SK-N-SH (cell line): ENCODE measurements around the gene GPN2.

Source experiments
- CTCF ChIP-seq: fragments of 200-600 bp; sonication (generic); IDR thresholded peaks from 2 replicates; pipeline ENCODE4 v1.6.1; 2017; ENCODE audit warnings: antibody characterized with exemption, mild to moderate bottlenecking, moderate library complexity
- EZH2phosphoT487 ChIP-seq: fragments of 200-600 bp; sonication (generic); IDR thresholded peaks from 2 replicates; pipeline ENCODE4 v1.6.1; 2017; ENCODE audit warnings: low read depth, mixed run types, mild to moderate bottlenecking, antibody characterized with exemption, moderate library complexity, borderline replicate concordance
- FOSL2 ChIP-seq: IDR thresholded peaks from 2 replicates; pipeline ENCODE4 v1.4.0; 2012; ENCODE audit warnings: low read depth, mild to moderate bottlenecking, moderate library complexity, borderline replicate concordance
- GABPA ChIP-seq: IDR thresholded peaks from 2 replicates; pipeline ENCODE4 v1.4.0; 2012; ENCODE audit warnings: low read depth, mild to moderate bottlenecking
- IRF3 ChIP-seq: fragments of 150-350 bp; IDR thresholded peaks from 2 replicates; pipeline ENCODE4 v1.6.1; 2016; ENCODE audit warnings: mild to moderate bottlenecking, low read depth, low read length
- MEF2A ChIP-seq: IDR thresholded peaks from 2 replicates; pipeline ENCODE4 v1.4.0; 2012; ENCODE audit warnings: low read depth, borderline replicate concordance
- POLR2AphosphoS5 ChIP-seq: IDR thresholded peaks from 2 replicates; pipeline ENCODE4 v1.6.1; 2012; ENCODE audit warnings: low read depth, low read length
- RAD21 ChIP-seq: IDR thresholded peaks from 2 replicates; pipeline ENCODE4 v1.6.1; 2012; ENCODE audit warnings: mild to moderate bottlenecking, low read length
- REST ChIP-seq: IDR thresholded peaks from 2 replicates; pipeline ENCODE4 v1.6.1; 2012; ENCODE audit warnings: mild to moderate bottlenecking, low read depth, low read length, moderate library complexity
- SIN3A ChIP-seq: IDR thresholded peaks from 2 replicates; pipeline ENCODE4 v1.6.1; 2012; ENCODE audit warnings: low read depth, mild to moderate bottlenecking, low read length, moderate library complexity, borderline replicate concordance
- USF1 ChIP-seq: IDR thresholded peaks from 2 replicates; pipeline ENCODE4 v1.4.0; 2012; ENCODE audit warnings: low read depth, borderline replicate concordance
- YY1 ChIP-seq: IDR thresholded peaks from 2 replicates; pipeline ENCODE4 v1.4.0; 2012; ENCODE audit warnings: low read depth, mild to moderate bottlenecking

- TF ChIP-seq POLR2AphosphoS5 (no peak), CTCF (no peak), GABPA (no peak), MEF2A (no peak), IRF3 (no peak), REST (no peak), EZH2phosphoT487 (no peak), USF1 (no peak), SIN3A (no peak), FOSL2 (no peak), YY1 (no peak), RAD21 (no peak)
Measured at GRCh38 chr1:26879793-26880192, 10.3 kb downstream of the GPN2 start.
